Endothelial cell of umbilical vein (primary cell): ENCODE data around the gene SS18L1. TPM values are rescaled to one million over a fixed set of nuclear protein-coding genes. Genes with fewer than 3 reads are reported as not detected.

Experiments used
- BruUV-seq: library from RNA; stranded (reverse); fragments of 400-500 nt; replicated peaks from 2 replicates; lab custom pipeline; 2021; lab: Mats Ljungman, UMichigan
- CTCF ChIA-PET: fragments of 300-600, 350-600 bp; sonication (Branson Sonifier 250); formaldehyde crosslinking; loops from one replicate; lab custom pipeline; 2021; ENCODE audit warnings: antibody characterized with exemption, inconsistent platforms; lab: Charles Lee
- POLR2A ChIA-PET: fragments of 300-600, 350-600 bp; sonication (Branson Sonifier 250); formaldehyde crosslinking; loops from one replicate; lab custom pipeline; 2021; ENCODE audit warnings: antibody characterized with exemption, inconsistent platforms; lab: Charles Lee
- DNase-seq: peaks from one replicate; pipeline ENCODE4 v3.0.0-alpha.2; 2011; ENCODE audit warnings: low read depth, low spot score
- FAIRE-seq: peaks from 2 replicates; lab custom pipeline; 2011; peaks lifted over from hg19 to GRCh38; lab: Jason Lieb, UNC
- H2AFZ ChIP-seq: 2 replicates; pipeline ENCODE4 v1.6.0; 2012; ENCODE audit warnings: low read depth, low read length, control low read depth, inconsistent platforms
- H3K27ac ChIP-seq: 2 replicates; pipeline ENCODE4 v1.5.1; 2011; ENCODE audit warnings: low read depth, mild to moderate bottlenecking, control low read depth, low read length, moderate library complexity; ENCODE audit not compliant: insufficient read depth
- H3K27me3 ChIP-seq, 2 experiments: 2 replicates each; pipeline versions ENCODE4 v1.6.0 to v1.6.1; 2011; ENCODE audit warnings: low read length in 2 of 2, mixed read lengths in 1 of 2; ENCODE audit not compliant: control insufficient read depth in 2 of 2, insufficient read depth in 2 of 2
- H3K36me3 ChIP-seq, 2 experiments: 2 replicates in 1 of 2; 3 replicates in 1 of 2; pipeline ENCODE4 v1.5.1; 2011; ENCODE audit warnings: low read length in 2 of 2, mild to moderate bottlenecking in 1 of 2, moderate library complexity in 1 of 2; ENCODE audit not compliant: control insufficient read depth in 2 of 2, insufficient read depth in 2 of 2; ENCODE audit errors: extremely low read depth in 1 of 2
- H3K4me1 ChIP-seq: 3 replicates; pipeline ENCODE4 v1.5.1; 2011; ENCODE audit warnings: mild to moderate bottlenecking, low read length; ENCODE audit not compliant: control insufficient read depth, insufficient read depth; ENCODE audit errors: extremely low read depth
- H3K4me2 ChIP-seq: 2 replicates; pipeline ENCODE4 v1.6.1; 2011; ENCODE audit warnings: low read length, control low read depth, mixed read lengths; ENCODE audit not compliant: insufficient read depth
- H3K4me3 ChIP-seq, 3 experiments: fragments of 200-600 bp in 1 of 3; sonication (generic), shearing (Covaris generic) in 1 of 3; replicated peaks in 1 of 3; 2 replicates each; pipeline ENCODE4 v1.5.1; 2011 to 2016; ENCODE audit warnings: control low read depth in 3 of 3, low read length in 3 of 3, mild to moderate bottlenecking in 2 of 3, inconsistent platforms in 1 of 3, low read depth in 1 of 3, moderate library complexity in 1 of 3; ENCODE audit not compliant: insufficient read depth in 1 of 3
- H3K79me2 ChIP-seq: 2 replicates; pipeline ENCODE4 v1.6.0; 2012; ENCODE audit warnings: low read length, inconsistent platforms; ENCODE audit not compliant: control insufficient read depth, insufficient read depth
- H3K9ac ChIP-seq: replicated peaks from 2 replicates; pipeline ENCODE3; 2011; ENCODE audit warnings: low read length, control low read depth; ENCODE audit not compliant: insufficient read depth; ENCODE audit errors: extremely low read depth
- H3K9me1 ChIP-seq: replicated peaks from 3 replicates; pipeline ENCODE4 v1.6.0; 2011; ENCODE audit warnings: mild to moderate bottlenecking, low read length; ENCODE audit not compliant: control insufficient read depth, insufficient read depth; ENCODE audit errors: extremely low read depth
- H3K9me3 ChIP-seq: replicated peaks from 2 replicates; pipeline ENCODE4 v1.5.1; 2012; ENCODE audit warnings: low read length, inconsistent platforms; ENCODE audit not compliant: control insufficient read depth, insufficient read depth
- H4K20me1 ChIP-seq: replicated peaks from 2 replicates; pipeline ENCODE3; 2011; ENCODE audit warnings: mild to moderate bottlenecking, low read length; ENCODE audit not compliant: control insufficient read depth, insufficient read depth; ENCODE audit errors: extremely low read depth
- EZH2 ChIP-seq: IDR thresholded peaks from 2 replicates; pipeline ENCODE4 v1.6.1; 2012; ENCODE audit warnings: borderline replicate concordance, low read depth, mild to moderate bottlenecking, moderate library complexity, low read length, inconsistent platforms; ENCODE audit not compliant: severe bottlenecking
- FOS ChIP-seq: IDR thresholded peaks from 2 replicates; pipeline ENCODE4 v1.6.1; 2011; ENCODE audit warnings: mild to moderate bottlenecking, low read length, moderate library complexity, borderline replicate concordance; ENCODE audit not compliant: insufficient read depth
- GATA2 ChIP-seq: IDR thresholded peaks from 2 replicates; pipeline ENCODE4 v1.7.0; 2011; ENCODE audit warnings: low read depth, mild to moderate bottlenecking, moderate library complexity, mixed read lengths, low read length; ENCODE audit not compliant: insufficient read length, insufficient read depth
- MYC ChIP-seq: IDR thresholded peaks from one replicate; pipeline ENCODE4 v1.6.1; 2011; ENCODE audit warnings: mild to moderate bottlenecking, low read depth, low read length
- POLR2A ChIP-seq: IDR thresholded peaks from 2 replicates; pipeline ENCODE4 v1.6.1; 2012; ENCODE audit warnings: low read depth, mild to moderate bottlenecking, control low read depth, low read length
- POLR2AphosphoS5 ChIP-seq: IDR thresholded peaks from 2 replicates; pipeline ENCODE4 v1.6.1; 2012; ENCODE audit warnings: low read depth, mild to moderate bottlenecking, control low read depth, low read length, moderate library complexity; ENCODE audit not compliant: insufficient read depth
- dilution Hi-C: fragments of 300-500 bp; cut with MboI; formaldehyde crosslinking; loops from one replicate; pipeline ENCODE4 v1.15.0; 2019; ENCODE audit warnings: low sequenced_read_pairs; ENCODE audit not compliant: extremely low pct_ligation_motif_present
- intact Hi-C: fragments of 100-400 bp; cut with micrococcal nuclease; formaldehyde crosslinking; loops from one replicate; pipeline ENCODE4 v1.10.0; 2022
- polyA plus RNA-seq, 4 experiments: library from polyadenylated mRNA; depleted of rRNA in 3 of 4; stranded (reverse) in 3 of 4; unstranded in 1 of 4; fragments of >200 nt; gene quantifications; 2 replicates each; pipeline versions ENCODE4 v1.2.1 to v1.2.3, GENCODE V29; 2011 to 2012; ENCODE audit warnings: missing spikeins in 1 of 4
- total RNA-seq: library from RNA; stranded (reverse); gene quantifications from 2 replicates; pipeline ENCODE4 v1.2.3, GENCODE V29; 2021
- TF ChIP-seq, protein P1 (sequence below), 2 donors: IDR thresholded peaks; 1 replicate in 1 of 2; 2 replicates in 1 of 2; pipeline ENCODE4 v1.5.1; 2011; ENCODE audit warnings: low read length in 2 of 2, mild to moderate bottlenecking in 2 of 2, moderate library complexity in 2 of 2, control low read depth in 1 of 2, inconsistent platforms in 1 of 2, low read depth in 1 of 2; ENCODE audit not compliant: insufficient read depth in 1 of 2; ENCODE audit errors: extremely low read depth in 1 of 2
- TF ChIP-seq, protein P2 (sequence below): IDR thresholded peaks from 2 replicates; pipeline ENCODE4 v1.6.1; 2011; ENCODE audit not compliant: insufficient read depth, insufficient read length

The SS18L1 gene
- total and polyA plus RNA-seq, 2 donors (not counting 3 experiments of a cell fraction or from before 2014, with no cell fraction given) = 15.4 to 21.7 TPM

DNA sequence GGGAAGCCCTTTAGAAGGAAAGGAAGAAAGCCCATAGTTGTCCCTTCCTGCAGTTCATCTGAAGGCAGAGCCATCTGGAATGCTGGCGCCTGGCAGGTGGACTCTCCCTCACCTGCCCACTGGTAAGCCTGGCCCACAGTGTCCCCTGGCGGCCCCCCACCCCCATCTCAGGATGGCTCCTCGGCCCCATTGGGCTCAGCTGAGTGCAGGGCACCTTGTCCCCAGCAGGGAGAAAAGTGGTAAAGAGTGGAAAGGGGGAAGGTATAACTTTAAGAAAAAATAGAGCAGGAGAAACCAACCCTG is 12.6 kb downstream of the SS18L1 start:
- Histone ChIP-seq H3K9me1 (no peaks in the 10 kb centered on the region), H3K4me2 (no peak overlapping the region), H3K27me3 (no peaks in the 10 kb centered on the region), H3K79me2 (peaks cover 65% of the 10 kb centered on the region), H3K4me3 (no peak overlapping the region), H3K36me3 (peaks cover 4 to 18% of the 10 kb centered on the region in 2 experiments), H3K9ac (no peak overlapping the region), H3K4me1 (no peaks in the 10 kb centered on the region), H4K20me1 (peaks cover 2% of the 10 kb centered on the region), H2AFZ (no peak overlapping the region), H3K9me3 (no peaks in the 10 kb centered on the region), H3K27ac (no peak overlapping the region)
- BruUV-seq = no TSS peak
- ChIA-PET CTCF (interaction anchor here (0.7 to 1.2 kb wide), 5 partner anchors 11 to 145 kb away, joined by 3 to 21 read pairs (median 6); no protein-coding TSS in a partner anchor), POLR2A (no interaction called here)
- no peak for DNase-seq
- no peak for TF ChIP-seq FOS
- TF ChIP-seq, protein P1, sequence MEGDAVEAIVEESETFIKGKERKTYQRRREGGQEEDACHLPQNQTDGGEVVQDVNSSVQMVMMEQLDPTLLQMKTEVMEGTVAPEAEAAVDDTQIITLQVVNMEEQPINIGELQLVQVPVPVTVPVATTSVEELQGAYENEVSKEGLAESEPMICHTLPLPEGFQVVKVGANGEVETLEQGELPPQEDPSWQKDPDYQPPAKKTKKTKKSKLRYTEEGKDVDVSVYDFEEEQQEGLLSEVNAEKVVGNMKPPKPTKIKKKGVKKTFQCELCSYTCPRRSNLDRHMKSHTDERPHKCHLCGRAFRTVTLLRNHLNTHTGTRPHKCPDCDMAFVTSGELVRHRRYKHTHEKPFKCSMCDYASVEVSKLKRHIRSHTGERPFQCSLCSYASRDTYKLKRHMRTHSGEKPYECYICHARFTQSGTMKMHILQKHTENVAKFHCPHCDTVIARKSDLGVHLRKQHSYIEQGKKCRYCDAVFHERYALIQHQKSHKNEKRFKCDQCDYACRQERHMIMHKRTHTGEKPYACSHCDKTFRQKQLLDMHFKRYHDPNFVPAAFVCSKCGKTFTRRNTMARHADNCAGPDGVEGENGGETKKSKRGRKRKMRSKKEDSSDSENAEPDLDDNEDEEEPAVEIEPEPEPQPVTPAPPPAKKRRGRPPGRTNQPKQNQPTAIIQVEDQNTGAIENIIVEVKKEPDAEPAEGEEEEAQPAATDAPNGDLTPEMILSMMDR (IDR thresholded peaks at IDR 0.05; ENCODE audit: extremely low read depth in 1 of 2, insufficient read depth in 1 of 2, low read depth in 1 of 2, low read length in 2 of 2) = no peak
- no peak for TF ChIP-seq POLR2AphosphoS5
- TF ChIP-seq, protein P2, sequence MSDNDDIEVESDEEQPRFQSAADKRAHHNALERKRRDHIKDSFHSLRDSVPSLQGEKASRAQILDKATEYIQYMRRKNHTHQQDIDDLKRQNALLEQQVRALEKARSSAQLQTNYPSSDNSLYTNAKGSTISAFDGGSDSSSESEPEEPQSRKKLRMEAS = no peak
- TF ChIP-seq EZH2 = no peak
- no peak for TF ChIP-seq POLR2A
- no peak for TF ChIP-seq MYC
- no peak for TF ChIP-seq GATA2
- intact Hi-C loops = no loop called here
- dilution Hi-C loops = no loop called here
- no peak for FAIRE-seq
